ENCODE results near the gene TBC1D19.

The TBC1D19 gene

DNA sequence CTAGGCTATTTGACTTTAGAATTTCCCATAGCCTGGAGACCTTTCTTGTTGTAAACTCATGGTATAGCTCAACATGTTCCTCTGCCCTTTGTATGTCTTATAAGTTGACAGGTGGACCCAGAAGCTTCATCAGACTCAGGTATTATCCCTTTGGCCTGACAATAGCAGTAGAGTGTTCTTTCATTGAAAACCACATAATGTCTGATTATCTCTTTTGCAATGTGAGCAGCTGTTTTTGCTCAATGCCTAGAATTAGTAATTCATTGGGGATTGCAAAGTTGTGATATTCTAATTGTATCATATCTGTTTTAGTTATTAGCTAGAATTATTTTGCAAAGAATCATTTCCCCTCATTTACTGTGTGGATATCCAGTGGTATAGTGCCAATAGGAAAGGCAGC lies 27.5 kb downstream of the TBC1D19 start:
- no peaks in the 10 kb centered on the region for H3K4me1 ChIP-seq (ENCODE audit: insufficient read depth, low read length, severe bottlenecking)
- TF ChIP-seq, protein P1, sequence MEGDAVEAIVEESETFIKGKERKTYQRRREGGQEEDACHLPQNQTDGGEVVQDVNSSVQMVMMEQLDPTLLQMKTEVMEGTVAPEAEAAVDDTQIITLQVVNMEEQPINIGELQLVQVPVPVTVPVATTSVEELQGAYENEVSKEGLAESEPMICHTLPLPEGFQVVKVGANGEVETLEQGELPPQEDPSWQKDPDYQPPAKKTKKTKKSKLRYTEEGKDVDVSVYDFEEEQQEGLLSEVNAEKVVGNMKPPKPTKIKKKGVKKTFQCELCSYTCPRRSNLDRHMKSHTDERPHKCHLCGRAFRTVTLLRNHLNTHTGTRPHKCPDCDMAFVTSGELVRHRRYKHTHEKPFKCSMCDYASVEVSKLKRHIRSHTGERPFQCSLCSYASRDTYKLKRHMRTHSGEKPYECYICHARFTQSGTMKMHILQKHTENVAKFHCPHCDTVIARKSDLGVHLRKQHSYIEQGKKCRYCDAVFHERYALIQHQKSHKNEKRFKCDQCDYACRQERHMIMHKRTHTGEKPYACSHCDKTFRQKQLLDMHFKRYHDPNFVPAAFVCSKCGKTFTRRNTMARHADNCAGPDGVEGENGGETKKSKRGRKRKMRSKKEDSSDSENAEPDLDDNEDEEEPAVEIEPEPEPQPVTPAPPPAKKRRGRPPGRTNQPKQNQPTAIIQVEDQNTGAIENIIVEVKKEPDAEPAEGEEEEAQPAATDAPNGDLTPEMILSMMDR (IDR thresholded peaks at IDR 0.05; ENCODE audit: low read length), result no peak
- TF ChIP-seq EZH2 (IDR thresholded peaks at IDR 0.05; ENCODE audit: borderline replicate concordance, low read length), result no peak
- no peaks in the 10 kb centered on the region for H3F3A ChIP-seq (ENCODE audit: insufficient read depth, low read length)
- H3K27me3 ChIP-seq (ENCODE audit: insufficient read depth, low read length), result no peaks in the 10 kb centered on the region
- no peak overlapping the region for H3K27ac ChIP-seq (ENCODE audit: low read depth, low read length, poor library complexity, severe bottlenecking)
- no peak overlapping the region for H3K4me3 ChIP-seq (ENCODE audit: low read depth, low read length, poor library complexity, severe bottlenecking)
- no peak overlapping the region for H2AFZ ChIP-seq (ENCODE audit: low read length)
- no peaks in the 10 kb centered on the region for H3K79me2 ChIP-seq (ENCODE audit: insufficient read depth, low read length)
- H3K4me2 ChIP-seq (ENCODE audit: low read length), result no peak overlapping the region
- H3K9me2 ChIP-seq (ENCODE audit: low read depth, low read length), result no peaks in the 10 kb centered on the region
- no peak overlapping the region for H3K9ac ChIP-seq (ENCODE audit: low read length)
- no peaks in the 10 kb centered on the region for H3K9me3 ChIP-seq (ENCODE audit: low read length)
- no peaks in the 10 kb centered on the region for H3K36me3 ChIP-seq (ENCODE audit: insufficient read depth, low read length)
- H4K20me1 ChIP-seq (ENCODE audit: insufficient read depth, low read length), result no peaks in the 10 kb centered on the region

DNA sequence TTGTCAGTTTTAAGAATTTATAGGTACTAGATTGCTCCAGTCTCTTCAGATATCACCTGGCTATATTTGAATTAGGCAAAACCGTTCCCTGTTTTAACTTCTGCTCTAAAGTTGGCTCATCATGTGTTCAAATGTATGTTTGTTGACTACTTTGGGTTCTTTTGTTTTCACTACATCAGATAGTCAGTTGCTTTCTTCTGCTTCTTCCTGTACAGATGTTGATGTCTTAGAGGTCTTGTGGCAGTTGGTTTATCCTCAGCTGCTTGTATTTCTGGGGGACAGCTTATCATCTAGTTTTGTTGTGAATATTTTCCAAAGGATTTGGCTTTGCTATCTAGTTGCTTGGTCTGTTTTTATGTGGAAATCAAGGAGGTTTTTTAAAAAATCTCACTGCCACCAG lies 28.0 kb downstream of the TBC1D19 start:
- Histone ChIP-seq H3K4me2 (ENCODE audit: low read length) (no peak overlapping the region), H3K4me3 (ENCODE audit: low read depth, low read length, poor library complexity, severe bottlenecking) (no peak overlapping the region), H3K79me2 (ENCODE audit: insufficient read depth, low read length) (no peaks in the 10 kb centered on the region), H3K9me2 (ENCODE audit: low read depth, low read length) (no peaks in the 10 kb centered on the region), H3K4me1 (ENCODE audit: insufficient read depth, low read length, severe bottlenecking) (no peaks in the 10 kb centered on the region), H3K27ac (ENCODE audit: low read depth, low read length, poor library complexity, severe bottlenecking) (no peak overlapping the region), H2AFZ (ENCODE audit: low read length) (no peak overlapping the region), H3K9ac (ENCODE audit: low read length) (no peak overlapping the region), H3K27me3 (ENCODE audit: insufficient read depth, low read length) (no peaks in the 10 kb centered on the region), H3K36me3 (ENCODE audit: insufficient read depth, low read length) (no peaks in the 10 kb centered on the region), H3F3A (ENCODE audit: insufficient read depth, low read length) (no peaks in the 10 kb centered on the region), H4K20me1 (ENCODE audit: insufficient read depth, low read length) (no peaks in the 10 kb centered on the region), H3K9me3 (ENCODE audit: low read length) (no peaks in the 10 kb centered on the region)
- no peak for TF ChIP-seq EZH2 (IDR thresholded peaks at IDR 0.05; ENCODE audit: borderline replicate concordance, low read length)

DNA sequence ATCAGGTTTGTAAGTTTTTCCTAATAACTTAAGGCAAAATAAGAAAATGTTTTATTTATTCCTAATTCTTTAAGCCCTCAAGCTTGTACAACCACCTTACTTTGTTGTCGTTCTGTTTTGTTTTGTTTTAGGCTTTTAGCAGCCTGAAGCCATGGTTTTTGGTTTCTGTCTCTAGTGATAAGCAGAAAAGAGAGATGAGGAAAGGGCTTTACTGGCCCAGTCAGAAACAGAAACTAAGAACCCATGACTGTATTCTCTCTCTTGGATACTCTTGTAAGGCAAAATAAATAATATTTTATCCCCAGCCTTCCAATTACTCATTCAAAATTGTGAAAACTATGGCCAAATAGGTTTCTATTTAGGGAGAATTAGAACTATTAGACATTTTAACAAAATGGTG lies 29.4 kb downstream of the TBC1D19 start:
- no peak overlapping the region for H3K27ac ChIP-seq (ENCODE audit: low read depth, low read length, poor library complexity, severe bottlenecking)

DNA sequence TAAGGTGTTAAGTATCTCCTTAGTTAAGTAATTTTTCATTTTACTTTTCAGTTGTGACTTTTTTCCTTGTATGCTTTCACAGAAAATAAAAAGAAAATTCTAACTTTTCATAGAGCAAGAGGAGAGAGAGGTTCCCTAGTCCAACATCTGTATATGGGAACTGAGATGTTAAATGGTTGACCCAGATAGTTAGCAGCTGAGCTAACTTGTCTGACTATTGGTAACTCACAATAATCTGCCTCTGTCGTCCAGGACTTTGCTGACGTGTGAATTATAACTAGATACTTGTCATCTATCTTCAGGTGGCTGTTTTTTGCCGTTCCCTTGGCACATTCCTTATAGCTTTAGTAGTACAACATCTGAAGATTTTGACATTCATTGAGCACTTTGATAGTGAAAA lies 29.9 kb downstream of the TBC1D19 start:
- no peaks in the 10 kb centered on the region for H3K79me2 ChIP-seq (ENCODE audit: insufficient read depth, low read length)
- no peak overlapping the region for H3K4me3 ChIP-seq (ENCODE audit: low read depth, low read length, poor library complexity, severe bottlenecking)
- no peaks in the 10 kb centered on the region for H3K9me3 ChIP-seq (ENCODE audit: low read length)
- H3K9me2 ChIP-seq (ENCODE audit: low read depth, low read length), result no peaks in the 10 kb centered on the region
- no peaks in the 10 kb centered on the region for H3F3A ChIP-seq (ENCODE audit: insufficient read depth, low read length)
- no peaks in the 10 kb centered on the region for H4K20me1 ChIP-seq (ENCODE audit: insufficient read depth, low read length)
- no peaks in the 10 kb centered on the region for H3K36me3 ChIP-seq (ENCODE audit: insufficient read depth, low read length)
- no peak overlapping the region for H3K27ac ChIP-seq (ENCODE audit: low read depth, low read length, poor library complexity, severe bottlenecking)
- no peaks in the 10 kb centered on the region for H3K4me1 ChIP-seq (ENCODE audit: insufficient read depth, low read length, severe bottlenecking)
- H3K27me3 ChIP-seq (ENCODE audit: insufficient read depth, low read length), result no peaks in the 10 kb centered on the region
- H3K9ac ChIP-seq (ENCODE audit: low read length), result no peak overlapping the region
- no peak overlapping the region for H2AFZ ChIP-seq (ENCODE audit: low read length)
- no peak overlapping the region for H3K4me2 ChIP-seq (ENCODE audit: low read length)
- no peak for TF ChIP-seq EZH2 (IDR thresholded peaks at IDR 0.05; ENCODE audit: borderline replicate concordance, low read length)
- TF ChIP-seq, protein P1 (IDR thresholded peaks at IDR 0.05; ENCODE audit: low read length), result no peak

More for the DNA sequence above, 29.4 kb downstream of the TBC1D19 start:
- Histone ChIP-seq H3K9me2 (ENCODE audit: low read depth, low read length) (no peaks in the 10 kb centered on the region), H3K4me3 (ENCODE audit: low read depth, low read length, poor library complexity, severe bottlenecking) (no peak overlapping the region), H3K36me3 (ENCODE audit: insufficient read depth, low read length) (no peaks in the 10 kb centered on the region), H3K9me3 (ENCODE audit: low read length) (no peaks in the 10 kb centered on the region), H3K79me2 (ENCODE audit: insufficient read depth, low read length) (no peaks in the 10 kb centered on the region), H3F3A (ENCODE audit: insufficient read depth, low read length) (no peaks in the 10 kb centered on the region), H3K4me2 (ENCODE audit: low read length) (no peak overlapping the region), H3K9ac (ENCODE audit: low read length) (no peak overlapping the region), H3K27me3 (ENCODE audit: insufficient read depth, low read length) (no peaks in the 10 kb centered on the region), H3K4me1 (ENCODE audit: insufficient read depth, low read length, severe bottlenecking) (no peaks in the 10 kb centered on the region), H2AFZ (ENCODE audit: low read length) (no peak overlapping the region), H4K20me1 (ENCODE audit: insufficient read depth, low read length) (no peaks in the 10 kb centered on the region)
- TF ChIP-seq, protein P1 (IDR thresholded peaks at IDR 0.05; ENCODE audit: low read length), result no peak
- no peak for TF ChIP-seq EZH2 (IDR thresholded peaks at IDR 0.05; ENCODE audit: borderline replicate concordance, low read length)
